Camera-type eye (tissue), 1 donor: Measurements from ENCODE around the gene ZFHX2. TPM values are rescaled to one million over a fixed set of nuclear protein-coding genes. Genes with fewer than 3 reads are reported as not detected.

ENCODE experiments used
- total RNA-seq: library from RNA; depleted of rRNA; stranded (reverse); fragments of >200 nt; gene quantifications from one replicate; pipeline ENCODE4 v1.2.3, GENCODE V29; 2014

Gene ZFHX2
- total RNA-seq: 1.6 TPM

DNA sequence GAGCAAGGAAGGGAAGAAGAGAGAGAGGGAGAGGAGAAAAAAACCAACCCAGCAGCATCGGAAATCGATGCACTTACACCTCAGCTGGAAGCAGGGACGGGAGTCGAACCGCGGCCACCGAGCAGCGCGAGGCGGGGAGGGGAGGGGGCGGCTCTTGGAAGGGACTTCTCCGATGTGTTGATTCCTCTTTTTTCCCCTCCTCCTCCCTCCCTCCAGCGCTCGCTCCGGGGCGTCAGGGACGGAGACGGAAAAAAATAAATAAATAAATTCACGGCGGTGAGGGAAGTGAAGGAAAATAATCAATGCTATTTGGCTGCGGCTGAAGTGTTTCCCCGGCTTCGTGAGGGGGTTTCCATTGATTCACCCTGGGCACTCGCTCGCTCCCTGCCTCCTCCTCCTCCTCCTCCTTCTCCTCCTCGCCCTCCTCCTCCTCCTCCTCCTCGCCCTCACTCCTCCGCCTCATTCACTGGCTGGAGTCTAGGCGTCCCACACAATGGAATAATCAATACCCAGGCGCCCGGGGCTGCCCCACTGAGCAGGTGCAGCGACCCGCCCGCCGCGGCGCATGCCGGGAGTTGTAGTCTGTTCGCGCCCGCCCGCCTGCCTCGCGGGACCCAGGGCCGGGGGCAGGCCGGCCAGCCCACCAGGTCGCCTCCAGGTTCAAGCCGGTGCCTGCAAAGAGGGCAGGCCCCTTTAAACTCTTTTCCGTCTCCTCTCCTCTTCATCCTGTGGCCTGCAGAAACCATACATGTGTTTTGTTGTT, at the start of gene ZFHX2:
TSS of gene ZFHX2 (minus strand) at position 500 of the 763 bp plus-strand sequence. CDS start 16,440 bp downstream, outside the sequence.

DNA sequence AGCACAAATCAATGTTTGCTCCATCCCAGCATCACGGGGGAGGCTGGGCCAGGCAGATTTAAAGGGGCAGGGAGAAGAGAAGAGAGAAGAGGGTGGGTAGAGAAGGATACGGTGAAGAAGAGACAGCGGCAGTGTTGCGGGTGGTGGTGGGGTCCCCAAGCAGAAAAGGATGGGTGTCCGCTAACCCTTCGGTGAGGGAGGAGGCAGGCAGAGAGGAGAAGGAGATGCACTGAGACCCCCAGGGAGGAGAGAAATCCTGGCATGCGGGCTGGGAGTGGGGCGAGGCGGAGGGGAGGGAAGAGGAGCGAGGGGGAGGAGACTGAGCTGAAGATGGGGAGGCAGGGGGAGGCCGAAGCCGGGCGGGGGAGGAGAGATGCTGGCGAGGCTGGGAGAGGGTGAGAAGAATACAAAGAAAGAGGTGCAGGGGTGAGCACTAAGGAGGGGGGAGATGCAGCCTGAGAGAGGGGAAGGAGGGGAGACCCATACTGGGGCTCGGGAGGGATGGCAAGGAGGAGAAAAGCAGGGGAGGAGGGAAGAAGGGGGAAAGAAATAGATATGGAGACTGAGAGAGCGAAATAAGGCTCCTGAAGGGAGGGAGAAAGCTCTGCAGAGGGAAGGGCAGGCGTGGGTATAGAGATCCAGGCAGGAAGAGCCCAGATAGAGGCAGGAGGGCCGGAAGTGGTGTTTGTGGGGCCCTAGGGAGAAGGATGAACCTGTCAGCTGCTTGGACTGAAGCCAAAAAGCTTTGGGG, 27.2 kb upstream of the ZFHX2 start, which contains the start of gene JPH4:
TSS of gene JPH4 (minus strand) at position 231 of the 751 bp plus-strand sequence. CDS start 1,337 bp downstream, outside the sequence.

DNA sequence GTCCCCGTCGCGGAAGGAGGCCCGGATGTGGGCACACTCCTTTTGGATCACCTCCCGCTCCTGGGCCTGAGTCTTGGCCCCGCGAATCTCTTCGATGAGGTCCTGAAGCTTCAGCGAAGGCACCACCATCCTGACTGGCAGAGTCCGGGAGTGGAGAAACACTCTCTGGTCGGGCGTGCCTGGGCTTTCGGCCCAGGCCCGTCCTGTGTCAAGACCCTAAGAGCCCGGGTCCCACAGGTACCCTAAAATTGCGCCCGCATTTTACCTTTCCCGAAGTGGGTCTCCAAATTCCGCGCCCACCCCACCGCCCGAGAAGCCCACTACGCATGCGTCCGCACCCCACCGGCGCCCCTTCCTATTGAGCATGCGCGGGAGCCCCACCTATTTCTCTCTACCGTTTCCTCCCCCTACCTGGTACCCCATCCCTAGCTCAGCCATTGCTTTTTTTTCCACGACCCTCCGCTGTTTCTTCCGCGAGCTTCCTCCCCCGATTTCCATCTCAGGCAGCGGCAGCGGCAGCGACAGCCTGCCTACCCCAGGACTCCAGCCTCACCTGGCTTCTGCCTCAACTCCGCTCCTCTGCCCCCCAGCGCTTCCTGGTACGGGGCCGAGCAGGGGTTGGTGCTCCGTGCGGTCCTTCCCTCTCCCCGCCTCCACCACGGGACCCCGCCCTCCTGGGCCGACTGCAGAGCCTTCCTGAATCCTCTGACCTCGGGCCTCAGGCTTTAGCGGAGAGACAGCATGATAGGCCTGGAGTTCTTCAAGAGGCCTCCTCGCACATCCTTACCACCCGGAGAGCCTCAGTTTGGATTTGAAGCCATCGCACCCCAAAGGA, 15.8 kb upstream of the ZFHX2 start, which contains the start of gene AP1G2:
TSS of gene AP1G2 (minus strand) at position 606 of the 835 bp plus-strand sequence. CDS start at position 129, 477 bp downstream.

DNA sequence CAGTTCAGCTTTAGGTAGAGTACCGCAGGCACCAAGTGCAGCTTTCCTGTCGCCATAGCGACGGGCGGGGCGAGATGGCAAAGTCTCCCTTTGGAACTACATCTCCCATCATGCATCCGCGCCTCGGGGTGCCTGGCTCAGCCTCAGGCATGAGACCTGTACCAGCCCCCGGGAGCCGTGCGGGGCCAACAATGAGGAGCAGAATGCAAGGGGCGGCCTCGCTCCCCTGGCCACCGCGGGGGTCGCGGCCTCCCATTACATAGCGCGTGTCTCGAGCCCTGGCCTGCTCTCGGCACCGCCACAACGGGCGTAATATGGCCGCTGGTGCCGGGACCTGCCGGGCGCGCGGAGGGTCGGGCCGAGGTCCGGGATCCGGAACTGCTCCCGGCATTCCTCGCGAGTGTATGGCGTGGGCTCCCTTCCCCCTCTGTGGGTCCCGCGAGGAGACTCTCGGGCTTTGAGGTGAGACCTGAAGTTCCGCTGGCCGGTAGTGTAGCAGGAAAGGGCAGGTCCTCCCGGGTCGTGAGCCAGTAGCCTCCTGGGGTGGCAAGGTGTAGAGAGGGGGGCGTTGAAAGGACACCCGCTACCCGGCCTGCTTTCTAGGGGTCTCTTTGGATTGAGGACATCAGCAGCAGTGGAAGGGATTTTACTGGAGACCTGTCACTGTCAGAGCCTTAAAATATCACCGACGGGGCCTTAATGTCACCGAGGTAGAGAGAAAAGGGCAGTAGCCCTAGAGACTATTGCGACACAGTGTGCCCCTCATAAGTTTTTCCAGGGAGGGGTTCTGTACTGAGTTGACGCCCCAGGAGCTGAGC, 4.5 kb upstream of the ZFHX2 start, which contains the start of gene THTPA:
TSS of gene THTPA (plus strand) at position 390 of the 818 bp plus-strand sequence. CDS start 487 bp downstream, outside the sequence.

Other genes starting within 250 kb of the ZFHX2 start
- gene PPP1R3E, start 248.9 kb downstream of the ZFHX2 start, total RNA-seq: 14.0 TPM
- gene BCL2L2, start 244.9 kb downstream of the ZFHX2 start, total RNA-seq: 29.7 TPM
- 94.1 TPM for gene PABPN1, start 230.3 kb downstream of the ZFHX2 start, total RNA-seq
- 65.6 TPM for gene SLC22A17, start 198.9 kb downstream of the ZFHX2 start, total RNA-seq
- 33.1 TPM for gene EFS, start 186.6 kb downstream of the ZFHX2 start, total RNA-seq
- gene IL25, start 179.0 kb downstream of the ZFHX2 start, total RNA-seq: not detected
- gene CMTM5, start 174.7 kb downstream of the ZFHX2 start, total RNA-seq: 5.9 TPM
- gene MYH6, start 143.5 kb downstream of the ZFHX2 start, total RNA-seq: 0.49 TPM
- 69.1 TPM for gene MYH7, start 116.1 kb downstream of the ZFHX2 start, total RNA-seq
- gene NGDN, start 82.1 kb downstream of the ZFHX2 start, total RNA-seq: 48.5 TPM
- 21.6 TPM for gene THTPA, start 4.5 kb upstream of the ZFHX2 start, total RNA-seq
- 32.0 TPM for gene AP1G2, start 16.0 kb upstream of the ZFHX2 start, total RNA-seq
- 10.6 TPM for gene JPH4, start 27.0 kb upstream of the ZFHX2 start, total RNA-seq
- 0.77 TPM for gene DHRS2, start 84.6 kb upstream of the ZFHX2 start, total RNA-seq